Measurements from ENCODE around the gene LTBP4.

GRCh38 chr19:40611096-40611495, 9.9 kb downstream of the LTBP4 start:
- TF ChIP-seq CTCF (IDR thresholded peaks at IDR 0.05) = no peak
- TF ChIP-seq POLR2AphosphoS5 (IDR thresholded peaks at IDR 0.05; ENCODE audit: low read depth, low read length) = no peak
- no peak for TF ChIP-seq REST (IDR thresholded peaks at IDR 0.05; ENCODE audit: insufficient read depth in 1 of 2, low read depth in 2 of 2, low read length in 1 of 2)
